Effector memory CD8-positive, alpha-beta T cell (primary cell): ENCODE data around the gene S100A13.
A peak's percentile ranks its signal among the peaks of the same experiment; 100 is the strongest.
"Not testable (repeated sequence)": the region's sequence is repeated elsewhere in the genome, so short reads cannot be mapped to it uniquely, and the experiment has no call there.

Experiments used
- ATAC-seq: fragments of 150-1000 bp; cut with Tn5 transposase; replicated peaks from 2 replicates; pipeline ENCODE4 v1.10.0; 2021; ENCODE audit warnings: mild to moderate bottlenecking, moderate library complexity
- DNase-seq, 3 experiments: peaks; one replicate each; pipeline ENCODE4 v3.0.0; 2021
- H3K27ac Mint-ChIP-seq, 2 donors: one replicate each; pipeline ENCODE4 v1.8.0; 2022; ENCODE audit warnings: mild to moderate bottlenecking in 2 of 2, mixed read lengths in 2 of 2, moderate library complexity in 2 of 2
- H3K27me3 Mint-ChIP-seq, 2 donors: one replicate each; pipeline ENCODE4 v1.8.0; 2022; ENCODE audit warnings: mixed read lengths in 2 of 2
- H3K36me3 Mint-ChIP-seq: one replicate; pipeline ENCODE4 v1.8.0; 2022; ENCODE audit warnings: mild to moderate bottlenecking, moderate library complexity, mixed read lengths; ENCODE audit not compliant: insufficient read depth
- H3K4me1 Mint-ChIP-seq, 2 donors: one replicate each; pipeline ENCODE4 v1.8.0; 2022; ENCODE audit warnings: low read depth in 2 of 2, mixed read lengths in 2 of 2
- H3K4me3 Mint-ChIP-seq, 2 donors: one replicate each; pipeline ENCODE4 v1.8.0; 2022; ENCODE audit warnings: mild to moderate bottlenecking in 2 of 2, mixed read lengths in 2 of 2, moderate library complexity in 2 of 2
- H3K9me3 Mint-ChIP-seq, 2 donors: one replicate each; pipeline ENCODE4 v1.8.0; 2022; ENCODE audit warnings: mixed read lengths in 2 of 2
- total RNA-seq, 9 experiments: gene quantifications; one replicate each; lab custom pipeline; 2026; lab: John Stamatoyannopoulos, UW

Gene S100A13
- 0.91 to 4.0 (median 2.0) reads per million in 9 experiments for total RNA-seq

DNA sequence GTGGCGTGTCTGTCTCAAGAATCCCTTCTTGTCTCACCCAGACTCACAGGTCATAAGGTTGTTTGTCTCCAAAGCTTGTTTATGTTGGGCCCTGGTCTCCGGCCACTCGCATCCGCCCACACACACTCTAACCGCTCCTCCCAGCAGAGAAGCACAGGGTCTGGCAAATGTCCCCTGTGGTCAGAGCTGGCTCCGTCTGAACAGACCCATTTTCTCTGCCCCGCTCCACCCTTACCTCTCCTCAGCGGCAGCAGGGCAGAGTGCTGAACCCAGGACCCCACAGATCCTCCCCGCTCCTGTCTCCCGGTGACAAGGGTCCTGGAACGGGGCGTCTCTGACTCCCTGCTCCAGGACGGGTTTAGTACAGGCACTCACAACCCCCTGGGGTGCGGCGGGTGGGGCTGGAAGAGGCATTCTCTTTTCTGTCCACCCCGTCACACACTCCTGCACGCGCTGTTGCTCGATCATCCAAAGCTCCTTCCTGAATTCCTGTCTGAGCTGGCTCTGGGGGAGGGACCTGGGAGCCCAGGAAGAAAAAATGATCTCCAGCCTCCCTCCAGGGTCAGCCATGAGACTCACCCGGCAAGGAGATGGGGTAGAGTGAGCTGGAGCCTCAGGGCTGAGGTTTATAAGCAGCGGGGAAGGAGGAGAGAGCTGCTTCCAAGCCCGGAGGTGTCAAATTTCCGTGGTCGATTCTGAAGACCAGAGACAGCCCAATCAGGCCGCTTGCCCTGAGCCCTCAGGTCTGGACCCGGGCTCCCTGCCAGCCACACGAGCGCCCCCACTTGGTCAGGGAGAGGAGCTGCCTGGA lies at the start of gene S100A13:
Gene S100A13 (minus strand): TSS at position 602 of the 811 bp plus-strand sequence. CDS start 1,033 bp downstream, outside the sequence.
- H3K4me3 Mint-ChIP-seq: no peak within 1 kb of the TSS
- peak within 1 kb of the TSS in 1 of 2 donors; percentile 62 for H3K27ac Mint-ChIP-seq
- peaks cover 0 to 12% of the 10 kb centered on the region in 2 donors for H3K27me3 Mint-ChIP-seq
- no peak for ATAC-seq
- no peak for DNase-seq
- H3K36me3 Mint-ChIP-seq: peaks cover 6% of the 10 kb centered on the region
- H3K9me3 Mint-ChIP-seq: no peaks in the 10 kb centered on the region
- peaks cover 0 to 3% of the 10 kb centered on the region in 2 donors for H3K4me1 Mint-ChIP-seq

GRCh38 chr1:153673511-153673910 lies 46.2 kb upstream of the S100A13 start:
- peak overlapping the region in 1 of 2 donors; percentile 3 for H3K27ac Mint-ChIP-seq
- peaks cover 12 to 26% of the 10 kb centered on the region in 2 donors for H3K4me1 Mint-ChIP-seq
- ATAC-seq (no peak), DNase-seq (no peak)
- H3K4me3 Mint-ChIP-seq: peak overlapping the region; percentile 7 to 39
- H3K9me3 Mint-ChIP-seq: no peaks in the 10 kb centered on the region
- peaks cover 15% of the 10 kb centered on the region for H3K36me3 Mint-ChIP-seq
- peaks cover 21 to 25% of the 10 kb centered on the region in 2 donors for H3K27me3 Mint-ChIP-seq

DNA sequence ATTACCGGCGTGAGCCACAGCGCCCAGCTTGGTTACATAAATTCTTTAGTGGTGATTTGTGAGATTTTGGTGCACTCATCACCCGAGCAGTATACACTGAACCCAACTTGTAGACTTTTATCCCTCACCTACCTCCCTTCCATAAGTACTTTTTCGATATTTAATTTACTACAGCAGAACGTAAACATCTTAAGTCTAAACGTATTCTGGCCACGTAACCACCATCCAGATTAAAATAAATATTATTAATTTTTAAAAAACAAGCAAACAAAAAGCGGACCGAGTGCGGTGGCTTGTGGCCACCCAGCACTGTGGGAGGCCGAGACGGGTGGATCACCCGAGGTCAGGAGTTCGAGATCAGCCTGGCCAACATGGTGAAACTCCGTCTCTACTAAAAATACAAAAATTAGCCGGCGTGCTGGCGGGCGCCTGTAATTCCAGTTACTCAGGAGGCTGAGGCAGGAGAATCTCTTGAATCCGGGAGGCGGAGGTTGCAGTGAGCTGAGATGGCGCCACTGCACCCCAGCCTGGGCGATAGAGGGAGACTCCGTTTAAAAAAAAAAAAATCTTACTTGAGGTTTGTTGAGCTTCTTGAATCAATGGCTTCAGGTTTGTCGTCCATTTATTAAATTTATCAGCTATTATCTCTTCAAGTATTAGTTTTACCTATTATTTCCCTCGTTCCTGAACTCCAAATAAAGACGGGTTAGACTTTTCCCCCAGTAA lies 44.5 kb upstream of the S100A13 start:
- H3K27ac Mint-ChIP-seq: not testable (repeated sequence)

DNA sequence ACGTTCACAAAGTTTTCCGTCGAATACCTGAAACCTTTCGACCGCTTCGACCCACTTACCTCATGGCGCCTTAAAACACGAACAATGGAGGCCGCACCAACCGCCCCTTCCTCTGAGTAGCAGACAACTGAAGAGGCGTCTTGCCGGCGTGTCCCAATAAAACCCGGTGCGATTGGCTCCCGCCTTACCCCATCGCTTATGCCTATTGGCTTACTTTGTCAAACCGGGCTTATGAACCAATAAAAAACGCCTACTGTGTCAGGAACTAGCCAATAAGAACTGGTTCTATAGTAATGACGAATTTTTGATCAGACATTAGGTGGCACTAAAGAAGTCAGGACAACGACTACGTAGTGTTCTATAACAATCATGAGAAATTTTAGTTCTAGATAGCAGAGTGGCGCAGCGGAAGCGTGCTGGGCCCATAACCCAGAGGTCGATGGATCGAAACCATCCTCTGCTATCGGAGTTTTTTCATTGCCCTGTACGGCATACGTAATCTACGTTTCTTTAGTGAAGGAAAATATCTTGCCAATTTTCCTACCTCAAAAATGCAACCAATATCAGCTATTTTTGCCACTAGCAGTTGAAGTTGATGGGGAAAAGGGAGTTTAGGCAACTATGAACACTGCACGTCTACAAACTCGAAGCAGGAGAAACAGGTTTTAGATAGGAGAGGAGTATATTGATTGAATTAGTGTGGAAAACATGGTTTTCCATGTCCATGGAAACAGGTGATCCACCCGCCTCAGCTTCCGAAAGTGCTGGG lies 43.7 kb upstream of the S100A13 start, which contains the start of gene ILF2:
Gene ILF2 (minus strand): TSS at position 135 of the 769 bp plus-strand sequence. CDS start 71 bp downstream, at position 64.
- Mint-ChIP-seq H3K27ac (no peak within 1 kb of the TSS), H3K4me1 (peaks cover 5 to 18% of the 10 kb centered on the region in 2 donors), H3K9me3 (no peaks in the 10 kb centered on the region), H3K4me3 (no peak within 1 kb of the TSS), H3K27me3 (peaks cover 0 to 1% of the 10 kb centered on the region in 2 donors), H3K36me3 (peaks cover 39% of the 10 kb centered on the region)
- DNase-seq (peak; percentile 95 to 96 (median 96)), ATAC-seq (peak; percentile 89)

More for the DNA sequence above, 44.5 kb upstream of the S100A13 start:
- not testable (repeated sequence) for H3K27me3 Mint-ChIP-seq, H3K9me3 Mint-ChIP-seq, H3K4me3 Mint-ChIP-seq
- H3K36me3 Mint-ChIP-seq: peaks cover 32% of the 10 kb centered on the region
- ATAC-seq (peak; percentile 42), DNase-seq (peak; percentile 30 to 52 (median 48))
- peaks cover 5 to 18% of the 10 kb centered on the region in 2 donors for H3K4me1 Mint-ChIP-seq

DNA sequence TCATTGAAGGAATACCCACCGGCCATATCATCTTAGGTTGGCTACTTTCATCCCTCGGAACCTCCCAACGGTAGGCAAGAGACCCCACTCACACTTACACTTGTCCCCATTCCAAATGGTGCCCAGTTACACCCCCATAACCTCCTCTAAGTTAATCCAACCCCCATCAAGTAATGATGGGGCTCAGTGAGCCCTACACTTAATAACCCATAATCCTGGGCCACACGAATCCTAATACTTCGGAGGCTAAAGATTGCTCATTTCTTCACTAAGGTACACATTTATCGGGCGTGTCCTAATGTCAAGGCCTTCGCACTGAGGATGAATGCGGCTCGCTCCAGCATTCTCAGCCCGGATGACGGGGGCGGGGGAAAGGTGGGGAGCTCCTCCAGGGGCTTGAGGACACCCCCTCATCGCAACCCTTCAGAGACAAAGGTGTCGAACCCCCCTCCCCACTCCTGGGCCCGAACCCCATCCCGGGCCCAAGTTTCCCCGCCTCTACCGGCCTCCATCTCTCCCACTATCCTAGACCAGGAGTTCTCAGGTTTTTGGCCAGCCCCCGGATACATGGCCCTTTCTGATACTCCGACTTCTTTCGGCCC lies 43.1 kb upstream of the S100A13 start:
- Mint-ChIP-seq H3K4me3 (no peak overlapping the region), H3K9me3 (no peaks in the 10 kb centered on the region), H3K4me1 (peaks cover 5 to 18% of the 10 kb centered on the region in 2 donors), H3K36me3 (peaks cover 46% of the 10 kb centered on the region), H3K27ac (no peak overlapping the region), H3K27me3 (no peaks in the 10 kb centered on the region)
- ATAC-seq (no peak), DNase-seq (peak in 1 of 3 experiments; percentile 12)

DNA sequence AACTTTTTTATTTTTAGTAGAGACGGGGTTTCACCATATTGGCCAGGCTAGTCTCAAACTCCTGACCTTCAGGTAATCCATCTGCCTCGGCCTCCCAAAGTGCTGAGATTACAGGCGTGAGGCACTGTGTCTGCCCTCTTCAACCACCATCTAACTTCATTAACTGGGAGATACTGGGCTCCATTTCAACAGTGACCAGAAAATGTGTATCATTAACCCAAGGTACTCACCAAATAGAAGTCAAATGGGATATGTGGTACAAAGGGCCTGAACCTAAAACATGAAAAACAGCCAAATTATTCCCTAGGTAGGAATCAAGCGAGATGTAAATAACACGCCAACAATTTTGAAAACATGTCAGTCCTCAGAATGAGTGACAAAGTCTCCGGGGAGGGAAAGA lies 42.3 kb upstream of the S100A13 start:
- DNase-seq (no peak), ATAC-seq (no peak)
- Mint-ChIP-seq H3K9me3 (no peaks in the 10 kb centered on the region), H3K27ac (peak overlapping the region in 1 of 2 donors; percentile 71), H3K4me3 (no peak overlapping the region), H3K4me1 (peaks cover 5 to 18% of the 10 kb centered on the region in 2 donors), H3K27me3 (no peaks in the 10 kb centered on the region), H3K36me3 (peaks cover 54% of the 10 kb centered on the region)

DNA sequence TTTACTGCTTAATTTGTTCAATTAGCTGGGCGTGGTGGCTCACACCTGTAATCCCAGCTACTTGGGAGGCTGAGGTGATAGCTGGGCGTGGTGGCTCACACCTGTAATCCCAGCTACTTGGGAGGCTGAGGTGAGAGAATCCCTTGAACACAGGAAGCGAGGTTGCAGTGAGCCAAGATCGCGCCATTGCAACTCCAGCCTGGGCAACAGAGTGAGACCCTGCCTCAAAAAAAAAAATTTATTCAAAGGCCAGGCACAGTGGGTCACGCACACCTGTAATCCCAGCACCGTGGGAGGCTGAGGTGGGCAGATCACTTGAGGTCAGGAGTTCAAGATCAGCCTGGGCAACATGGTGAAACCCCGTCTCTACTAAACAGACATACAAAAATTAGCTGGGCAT lies 41.4 kb upstream of the S100A13 start:
- Mint-ChIP-seq H3K27ac (peak overlapping the region in 1 of 2 donors; percentile 71), H3K4me1 (peaks cover 5 to 18% of the 10 kb centered on the region in 2 donors), H3K4me3 (peak overlapping the region; percentile 8 to 28), H3K36me3 (peaks cover 63% of the 10 kb centered on the region)
- H3K9me3 Mint-ChIP-seq, ATAC-seq, H3K27me3 Mint-ChIP-seq, DNase-seq: not testable (repeated sequence)

DNA sequence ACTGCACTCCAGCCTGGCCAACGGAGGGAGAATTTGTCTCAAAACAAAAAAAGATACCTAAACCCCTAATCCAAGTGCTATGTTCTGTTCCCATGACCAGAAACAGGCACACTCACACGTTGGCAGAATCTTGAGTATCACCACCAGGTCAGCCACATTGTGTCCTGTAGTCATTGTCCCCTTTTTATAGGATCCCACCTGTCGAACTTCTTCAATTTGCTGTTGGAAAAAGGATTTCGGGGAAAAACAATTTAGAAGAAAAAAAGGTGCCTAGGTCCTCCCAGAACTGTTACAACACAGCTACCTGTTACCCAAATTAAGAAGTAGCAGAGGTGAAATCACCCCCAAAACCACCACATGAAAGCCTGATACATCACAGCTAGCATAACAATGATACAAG lies 40.1 kb upstream of the S100A13 start:
- no peak for ATAC-seq
- H3K27ac Mint-ChIP-seq: peak overlapping the region in 1 of 2 donors; percentile 22
- H3K36me3 Mint-ChIP-seq: peaks cover 71% of the 10 kb centered on the region
- no peaks in the 10 kb centered on the region for H3K27me3 Mint-ChIP-seq
- H3K4me3 Mint-ChIP-seq: no peak overlapping the region
- H3K4me1 Mint-ChIP-seq: peaks cover 5 to 18% of the 10 kb centered on the region in 2 donors
- no peak for DNase-seq
- no peaks in the 10 kb centered on the region for H3K9me3 Mint-ChIP-seq

GRCh38 chr1:153663211-153663610 lies 35.9 kb upstream of the S100A13 start:
- H3K4me1 Mint-ChIP-seq: peaks cover 11 to 14% of the 10 kb centered on the region in 2 donors
- DNase-seq (no peak), ATAC-seq (no peak)
- H3K4me3 Mint-ChIP-seq: no peak overlapping the region
- peaks cover 85% of the 10 kb centered on the region for H3K36me3 Mint-ChIP-seq
- no peaks in the 10 kb centered on the region for H3K27me3 Mint-ChIP-seq
- no peaks in the 10 kb centered on the region for H3K9me3 Mint-ChIP-seq
- H3K27ac Mint-ChIP-seq: no peak overlapping the region

- Mint-ChIP-seq H3K4me3 (no peak overlapping the region), H3K4me1 (peaks cover 9 to 12% of the 10 kb centered on the region in 2 donors), H3K27ac (no peak overlapping the region), H3K36me3 (peaks cover 76% of the 10 kb centered on the region), H3K27me3 (no peaks in the 10 kb centered on the region), H3K9me3 (no peaks in the 10 kb centered on the region)
- ATAC-seq (no peak), DNase-seq (no peak)
Measured at GRCh38 chr1:153662269-153662668, 35.0 kb upstream of the S100A13 start.

GRCh38 chr1:153661111-153661708 lies 33.9 kb upstream of the S100A13 start:
- Mint-ChIP-seq H3K27me3 (no peaks in the 10 kb centered on the region), H3K9me3 (no peaks in the 10 kb centered on the region), H3K4me3 (peak overlapping the region in 1 of 2 donors; percentile 23), H3K27ac (peak overlapping the region; percentile 3 to 68), H3K4me1 (peaks cover 9 to 12% of the 10 kb centered on the region in 2 donors), H3K36me3 (peaks cover 65% of the 10 kb centered on the region)
- DNase-seq (no peak), ATAC-seq (no peak)

- Mint-ChIP-seq H3K4me3 (peak overlapping the region; percentile 94 to 95), H3K9me3 (no peaks in the 10 kb centered on the region), H3K27ac (peak overlapping the region; percentile 15 to 89), H3K36me3 (peaks cover 50% of the 10 kb centered on the region), H3K4me1 (peaks cover 9 to 12% of the 10 kb centered on the region in 2 donors), H3K27me3 (no peaks in the 10 kb centered on the region)
- ATAC-seq (no peak), DNase-seq (no peak)
Measured at GRCh38 chr1:153659656-153660055, 32.4 kb upstream of the S100A13 start.
